Measurements from ENCODE around the gene ANGPTL7. TPM values are rescaled to one million over a fixed set of nuclear protein-coding genes. Genes with fewer than 3 reads are reported as not detected.

ANGPTL7 gene
- total RNA-seq, 1 experiment from 2014 or later: not detected

GRCh38 chr1:11153184-11153583, 36.0 kb upstream of the ANGPTL7 start:
- Histone ChIP-seq H3K4me2 (ENCODE audit: low read length) (no peak overlapping the region), H3K9me2 (ENCODE audit: insufficient read depth) (no peaks in the 10 kb centered on the region), H3K9me3 (ENCODE audit: control insufficient read depth in 1 of 2, insufficient read depth in 1 of 2, low read depth in 1 of 2, low read length in 2 of 2) (no peaks in the 10 kb centered on the region), H3K4me3 (replicated peaks in 1 of 2; ENCODE audit: low read depth in 1 of 2, low read length in 2 of 2) (no peak overlapping the region), H3K36me3 (ENCODE audit: control insufficient read depth in 1 of 2, insufficient read depth in 2 of 2, low read length in 2 of 2) (peaks cover 3 to 5% of the 10 kb centered on the region in 2 experiments; a peak in 1 of 4 replicates), H2AFZ (ENCODE audit: low read depth, low read length, poor library complexity, severe bottlenecking) (no peak overlapping the region), H4K20me1 (ENCODE audit: insufficient read depth) (no peaks in the 10 kb centered on the region), H3K27ac (ENCODE audit: low read depth, low read length) (no peak overlapping the region), H3K4me1 (ENCODE audit: control insufficient read depth in 1 of 2, insufficient read depth in 2 of 2, low read length in 2 of 2) (no peaks in the 10 kb centered on the region), H3K79me2 (ENCODE audit: insufficient read depth, low read length) (no peaks in the 10 kb centered on the region), H3K27me3 (ENCODE audit: insufficient read depth, low read length) (no peaks in the 10 kb centered on the region), H3K9ac (ENCODE audit: low read length) (no peak overlapping the region)
- TF ChIP-seq, protein P1, sequence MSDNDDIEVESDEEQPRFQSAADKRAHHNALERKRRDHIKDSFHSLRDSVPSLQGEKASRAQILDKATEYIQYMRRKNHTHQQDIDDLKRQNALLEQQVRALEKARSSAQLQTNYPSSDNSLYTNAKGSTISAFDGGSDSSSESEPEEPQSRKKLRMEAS (IDR thresholded peaks at IDR 0.05): no peak
- TF ChIP-seq CBX3 (IDR thresholded peaks at IDR 0.05; ENCODE audit: low read depth): no peak
- TF ChIP-seq SIN3A (IDR thresholded peaks at IDR 0.05; ENCODE audit: low read depth): no peak
- TF ChIP-seq EGR1 (IDR thresholded peaks at IDR 0.05; ENCODE audit: low read depth): no peak
- TF ChIP-seq EZH2phosphoT487 (IDR thresholded peaks at IDR 0.05; ENCODE audit: borderline replicate concordance): no peak
- no peak for TF ChIP-seq RAD21 (IDR thresholded peaks at IDR 0.05; ENCODE audit: low read depth)
- TF ChIP-seq ELF1 (IDR thresholded peaks at IDR 0.05; ENCODE audit: borderline replicate concordance, low read depth): no peak
- TF ChIP-seq ATF3 (IDR thresholded peaks at IDR 0.05): no peak
- TF ChIP-seq POLR2AphosphoS5 (IDR thresholded peaks at IDR 0.05; ENCODE audit: low read depth, low read length): no peak
- no peak for TF ChIP-seq CEBPB (IDR thresholded peaks at IDR 0.05; ENCODE audit: low read depth)
- no peak for TF ChIP-seq ZFX (IDR thresholded peaks at IDR 0.05)
- no peak for TF ChIP-seq YY1 (IDR thresholded peaks at IDR 0.05; ENCODE audit: extremely low read depth, insufficient replicate concordance, low read depth, low read length)
- no peak for TF ChIP-seq SP1 (IDR thresholded peaks at IDR 0.05; ENCODE audit: low read depth)
- no peak for TF ChIP-seq TCF7L2 (IDR thresholded peaks at IDR 0.05; ENCODE audit: borderline replicate concordance, extremely low read depth, insufficient read depth, insufficient read length)
- TF ChIP-seq EZH2 (IDR thresholded peaks at IDR 0.05): no peak
- no peak for TF ChIP-seq FOSL1 (IDR thresholded peaks at IDR 0.05; ENCODE audit: low read depth)
- no peak for DNase-seq (ENCODE audit: low read depth, low spot score)
- BruUV-seq (replicated peaks): no TSS peak
- CTCF ChIA-PET: no interaction called here
- RAD21 ChIA-PET (ENCODE audit: low non-redundant PET in 1 of 2, low total read pairs in 2 of 2, uncharacterized antibody in 2 of 2, unreplicated experiment in 2 of 2): no interaction called here
- intact Hi-C loops (cut with micrococcal nuclease): no loop called here
- no peak for ATAC-seq
- POLR2A ChIA-PET: no interaction called here
